ENCODE results near the gene TRABD. TPM values are rescaled to one million over a fixed set of nuclear protein-coding genes. Genes with fewer than 3 reads are reported as not detected.

Gene TRABD
- polyA plus RNA-seq, 1 donor (not counting 4 experiments of a cell fraction or from before 2014, with no cell fraction given): 22.7 TPM

DNA sequence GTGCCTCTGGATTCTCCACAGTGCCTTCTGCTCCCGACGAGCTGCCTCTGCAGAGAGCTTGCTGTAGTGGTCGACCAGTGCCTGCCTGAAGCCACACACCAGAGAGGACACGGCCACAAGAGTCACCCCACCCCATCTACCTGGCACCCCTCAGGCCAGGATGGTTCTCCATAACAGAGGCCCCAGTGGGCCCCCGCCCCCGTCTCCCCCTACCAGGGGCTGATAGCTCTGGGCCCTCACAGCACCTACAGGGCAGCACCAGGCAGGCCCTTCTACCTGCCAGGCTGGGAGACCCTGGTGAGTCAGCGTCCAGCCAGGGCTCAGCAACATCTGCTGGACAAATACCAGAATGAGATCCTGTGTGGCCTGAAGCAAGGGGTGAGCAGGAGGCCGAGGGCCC is 36.8 kb downstream of the TRABD start:
- Histone ChIP-seq H3K4me2 (ENCODE audit: control insufficient read depth, extremely low read depth, insufficient read depth, low read depth, low read length) (no peak overlapping the region), H3K36me3 (ENCODE audit: control insufficient read depth in 2 of 2, extremely low read depth in 1 of 2, insufficient read depth in 2 of 2, low read length in 2 of 2) (peaks cover 21 to 50% of the 10 kb centered on the region in 2 experiments), H3K9me1 (ENCODE audit: control insufficient read depth, extremely low read depth, insufficient read depth, low read length) (no peaks in the 10 kb centered on the region), H3K4me3 (ENCODE audit: control insufficient read depth in 2 of 3, extremely low read depth in 1 of 3, insufficient read depth in 2 of 3, low read depth in 1 of 3, low read length in 3 of 3) (no peak overlapping the region), H3K79me2 (ENCODE audit: control insufficient read depth, insufficient read depth, low read length) (no peaks in the 10 kb centered on the region), H3K9me3 (ENCODE audit: control insufficient read depth, low read depth, low read length) (no peaks in the 10 kb centered on the region), H2AFZ (ENCODE audit: control insufficient read depth, low read length) (no peak overlapping the region), H3K9ac (ENCODE audit: control insufficient read depth, extremely low read depth, insufficient read depth, low read length) (no peak overlapping the region), H4K20me1 (ENCODE audit: control insufficient read depth, extremely low read depth, insufficient read depth, low read length) (no peaks in the 10 kb centered on the region), H3K4me1 (ENCODE audit: control insufficient read depth, extremely low read depth, insufficient read depth, low read length) (no peaks in the 10 kb centered on the region), H3K27ac (ENCODE audit: control insufficient read depth, insufficient read depth, low read length) (no peak overlapping the region), H3K27me3 (ENCODE audit: control insufficient read depth, extremely low read depth, insufficient read depth, low read length) (no peaks in the 10 kb centered on the region)
- DNase-seq (ENCODE audit: low read depth, low spot score) (no peak), FAIRE-seq (no peak)
- TF ChIP-seq, protein P1, sequence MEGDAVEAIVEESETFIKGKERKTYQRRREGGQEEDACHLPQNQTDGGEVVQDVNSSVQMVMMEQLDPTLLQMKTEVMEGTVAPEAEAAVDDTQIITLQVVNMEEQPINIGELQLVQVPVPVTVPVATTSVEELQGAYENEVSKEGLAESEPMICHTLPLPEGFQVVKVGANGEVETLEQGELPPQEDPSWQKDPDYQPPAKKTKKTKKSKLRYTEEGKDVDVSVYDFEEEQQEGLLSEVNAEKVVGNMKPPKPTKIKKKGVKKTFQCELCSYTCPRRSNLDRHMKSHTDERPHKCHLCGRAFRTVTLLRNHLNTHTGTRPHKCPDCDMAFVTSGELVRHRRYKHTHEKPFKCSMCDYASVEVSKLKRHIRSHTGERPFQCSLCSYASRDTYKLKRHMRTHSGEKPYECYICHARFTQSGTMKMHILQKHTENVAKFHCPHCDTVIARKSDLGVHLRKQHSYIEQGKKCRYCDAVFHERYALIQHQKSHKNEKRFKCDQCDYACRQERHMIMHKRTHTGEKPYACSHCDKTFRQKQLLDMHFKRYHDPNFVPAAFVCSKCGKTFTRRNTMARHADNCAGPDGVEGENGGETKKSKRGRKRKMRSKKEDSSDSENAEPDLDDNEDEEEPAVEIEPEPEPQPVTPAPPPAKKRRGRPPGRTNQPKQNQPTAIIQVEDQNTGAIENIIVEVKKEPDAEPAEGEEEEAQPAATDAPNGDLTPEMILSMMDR (optimal IDR thresholded peaks at IDR 0.05 in 1 of 3, IDR thresholded peaks at IDR 0.05 in 1 of 3, conservative IDR thresholded peaks at IDR 0.05 in 1 of 3; ENCODE audit: extremely low read depth in 1 of 3, insufficient read depth in 2 of 3, low read length in 3 of 3): no peak
- TF ChIP-seq EZH2 (IDR thresholded peaks at IDR 0.05; ENCODE audit: low read length): no peak
- dilution Hi-C loops (cut with MboI; ENCODE audit: extremely low pct_ligation_motif_present, low sequenced_read_pairs): no loop called here

- H4K20me1 ChIP-seq (ENCODE audit: control insufficient read depth, extremely low read depth, insufficient read depth, low read length): no peaks in the 10 kb centered on the region
- peaks cover 22 to 43% of the 10 kb centered on the region in 2 experiments for H3K36me3 ChIP-seq (ENCODE audit: control insufficient read depth in 2 of 2, extremely low read depth in 1 of 2, insufficient read depth in 2 of 2, low read length in 2 of 2)
- H3K9ac ChIP-seq (ENCODE audit: control insufficient read depth, extremely low read depth, insufficient read depth, low read length): no peak overlapping the region
- H3K9me3 ChIP-seq (ENCODE audit: control insufficient read depth, low read depth, low read length): no peaks in the 10 kb centered on the region
- no peak overlapping the region for H3K4me2 ChIP-seq (ENCODE audit: control insufficient read depth, extremely low read depth, insufficient read depth, low read depth, low read length)
- H3K27me3 ChIP-seq (ENCODE audit: control insufficient read depth, extremely low read depth, insufficient read depth, low read length): no peaks in the 10 kb centered on the region
- DNase-seq (ENCODE audit: low read depth, low spot score) (no peak), FAIRE-seq (no peak)
- no peak overlapping the region for H3K4me3 ChIP-seq (ENCODE audit: control insufficient read depth in 2 of 3, extremely low read depth in 1 of 3, insufficient read depth in 2 of 3, low read depth in 1 of 3, low read length in 3 of 3)
- no peaks in the 10 kb centered on the region for H3K4me1 ChIP-seq (ENCODE audit: control insufficient read depth, extremely low read depth, insufficient read depth, low read length)
- H3K79me2 ChIP-seq (ENCODE audit: control insufficient read depth, insufficient read depth, low read length): no peaks in the 10 kb centered on the region
- no peaks in the 10 kb centered on the region for H3K9me1 ChIP-seq (ENCODE audit: control insufficient read depth, extremely low read depth, insufficient read depth, low read length)
- dilution Hi-C loops (cut with MboI; ENCODE audit: extremely low pct_ligation_motif_present, low sequenced_read_pairs): no loop called here
- H3K27ac ChIP-seq (ENCODE audit: control insufficient read depth, insufficient read depth, low read length): no peak overlapping the region
- TF ChIP-seq EZH2 (IDR thresholded peaks at IDR 0.05; ENCODE audit: low read length): no peak
- TF ChIP-seq, protein P1 (optimal IDR thresholded peaks at IDR 0.05 in 1 of 3, IDR thresholded peaks at IDR 0.05 in 1 of 3, conservative IDR thresholded peaks at IDR 0.05 in 1 of 3; ENCODE audit: extremely low read depth in 1 of 3, insufficient read depth in 2 of 3, low read length in 3 of 3): no peak
- H2AFZ ChIP-seq (ENCODE audit: control insufficient read depth, low read length): no peak overlapping the region
Observed at GRCh38 chr22:50224071-50224470, 38.4 kb downstream of the TRABD start.

Measured in keratinocyte (primary cell).